BE2C (cell line): ENCODE measurements around the gene IL7R.

Source experiments
- DNase-seq: peaks from one replicate; pipeline ENCODE4 v3.0.0-alpha.2; 2020
- H3K27me3 ChIP-seq: fragments of 250-450 bp; sonication (Bioruptor Pico); 2 replicates; pipeline ENCODE4 v1.5.1; 2020; ENCODE audit warnings: mild to moderate bottlenecking
- H3K36me3 ChIP-seq: fragments of 250-450 bp; sonication (Bioruptor Pico); 2 replicates; pipeline ENCODE4 v1.5.1; 2020; ENCODE audit warnings: mild to moderate bottlenecking
- H3K4me1 ChIP-seq: fragments of 250-450 bp; sonication (Bioruptor Pico); 2 replicates; pipeline ENCODE4 v1.5.1; 2020
- H3K4me3 ChIP-seq: 2 replicates; pipeline ENCODE4 v1.5.1; 2011; ENCODE audit warnings: low read depth, low read length
- H3K9me3 ChIP-seq: fragments of 250-450 bp; sonication (Bioruptor Pico); 2 replicates; pipeline ENCODE4 v1.5.1; 2020
- CTCF ChIP-seq: IDR thresholded peaks from 2 replicates; pipeline ENCODE4 v1.5.1; 2012; ENCODE audit warnings: mild to moderate bottlenecking, low read depth, low read length

The IL7R gene

GRCh38 chr5:35823347-35824098 is 33.2 kb upstream of the IL7R start:
- Histone ChIP-seq H3K4me3 (no peak overlapping the region), H3K9me3 (no peaks in the 10 kb centered on the region), H3K4me1 (no peaks in the 10 kb centered on the region), H3K36me3 (no peaks in the 10 kb centered on the region), H3K27me3 (no peaks in the 10 kb centered on the region)
- TF ChIP-seq CTCF: no peak
- DNase-seq: no peak

- Histone ChIP-seq H3K9me3 (no peaks in the 10 kb centered on the region), H3K4me1 (no peaks in the 10 kb centered on the region)
- no peak for TF ChIP-seq CTCF
These were observed 30.6 kb upstream of the IL7R start for GRCh38 chr5:35826056-35826455.

GRCh38 chr5:35826554-35826953 is 30.1 kb upstream of the IL7R start:
- DNase-seq: no peak
- Histone ChIP-seq H3K4me1 (no peaks in the 10 kb centered on the region), H3K9me3 (no peaks in the 10 kb centered on the region), H3K4me3 (no peak overlapping the region), H3K27me3 (no peaks in the 10 kb centered on the region), H3K36me3 (no peaks in the 10 kb centered on the region)
- TF ChIP-seq CTCF: no peak

More at GRCh38 chr5:35826056-35826455, 30.6 kb upstream of the IL7R start:
- no peaks in the 10 kb centered on the region for H3K27me3 ChIP-seq
- H3K36me3 ChIP-seq: no peaks in the 10 kb centered on the region
- H3K4me3 ChIP-seq: no peak overlapping the region
- no peak for DNase-seq

GRCh38 chr5:35828082-35828598 is 28.6 kb upstream of the IL7R start:
- Histone ChIP-seq H3K36me3 (no peaks in the 10 kb centered on the region), H3K4me3 (no peak overlapping the region), H3K9me3 (no peaks in the 10 kb centered on the region), H3K4me1 (no peaks in the 10 kb centered on the region), H3K27me3 (no peaks in the 10 kb centered on the region)
- no peak for TF ChIP-seq CTCF
- DNase-seq: no peak

GRCh38 chr5:35830587-35830986 is 26.1 kb upstream of the IL7R start:
- H3K27me3 ChIP-seq: no peaks in the 10 kb centered on the region

More at GRCh38 chr5:35830587-35830986, 26.1 kb upstream of the IL7R start:
- H3K36me3 ChIP-seq: no peaks in the 10 kb centered on the region
- DNase-seq: no peak
- H3K4me1 ChIP-seq: no peaks in the 10 kb centered on the region
- no peaks in the 10 kb centered on the region for H3K9me3 ChIP-seq
- no peak for TF ChIP-seq CTCF
- no peak overlapping the region for H3K4me3 ChIP-seq
